ENCODE measurements around the gene C7.

- no peak for TF ChIP-seq CTCF (IDR thresholded peaks at IDR 0.05; ENCODE audit: low read depth, low read length)
- TF ChIP-seq POLR2A (IDR thresholded peaks at IDR 0.05; ENCODE audit: extremely low read depth, insufficient read length) = no peak
Measured at GRCh38 chr5:40955313-40955712, 46.0 kb downstream of the C7 start.

Data from NB4 (cell line).